K562 (cell line): ENCODE data around the gene GJC2. TPM values are rescaled to one million over a fixed set of nuclear protein-coding genes. Genes with fewer than 3 reads are reported as not detected.

ENCODE experiments used
- CBX1 ChIP-seq: sonication (generic); IDR thresholded peaks from 2 replicates; pipeline ENCODE4 v1.6.1; 2016; ENCODE audit warnings: antibody characterized with exemption, low read depth, mild to moderate bottlenecking
- DACH1 ChIP-seq: fragments of 450-650 bp; IDR thresholded peaks from 2 replicates; pipeline ENCODE4 v1.6.1; 2018; ENCODE audit not compliant: partially characterized antibody
- GATAD2B ChIP-seq: fragments of 450-650 bp; IDR thresholded peaks from 2 replicates; pipeline ENCODE4 v1.6.1; 2017; ENCODE audit warnings: mild to moderate bottlenecking, borderline replicate concordance
- HDGF ChIP-seq: fragments of 450-650 bp; IDR thresholded peaks from 2 replicates; pipeline ENCODE4 v1.6.1; 2016
- HEY1 ChIP-seq: fragments of 250-450 bp; sonication (Bioruptor Pico); IDR thresholded peaks from 2 replicates; pipeline ENCODE4 v1.5.0; 2020; ENCODE audit warnings: mild to moderate bottlenecking, moderate library complexity, borderline replicate concordance
- MAZ ChIP-seq, 2 experiments: fragments of 450-650 bp in 1 of 2; sonication (generic) in 1 of 2; formaldehyde crosslinking; IDR thresholded peaks in 1 of 2; conservative IDR thresholded peaks in 1 of 2; 2 replicates each; pipeline versions ENCODE4 v1.4.0 to v1.5.0; 2020; ENCODE audit warnings: mild to moderate bottlenecking in 1 of 2, missing genetic modification reagents in 1 of 2
- MYBL2 ChIP-seq, 2 experiments: fragments of 450-650 bp in 1 of 2; sonication (generic) in 1 of 2; formaldehyde crosslinking in 1 of 2; IDR thresholded peaks; 2 replicates each; pipeline versions ENCODE4 v1.6.1 to v1.8.1; 2017 to 2022; ENCODE audit warnings: borderline replicate concordance in 1 of 2, inconsistent platforms in 1 of 2, low read depth in 1 of 2, mild to moderate bottlenecking in 1 of 2, missing genetic modification reagents in 1 of 2, moderate library complexity in 1 of 2
- NFATC3 ChIP-seq: fragments of 450-650 bp; IDR thresholded peaks from 2 replicates; pipeline ENCODE4 v1.6.1; 2017; ENCODE audit warnings: mild to moderate bottlenecking
- NFIC ChIP-seq: fragments of 450-650 bp; IDR thresholded peaks from 2 replicates; pipeline ENCODE4 v1.6.1; 2017; ENCODE audit warnings: mild to moderate bottlenecking, inconsistent platforms
- RB1 ChIP-seq: fragments of 450-650 bp; IDR thresholded peaks from 2 replicates; pipeline ENCODE4 v1.6.1; 2017; ENCODE audit warnings: low read depth, mild to moderate bottlenecking
- RBM39 ChIP-seq: fragments of 200-400 bp; formaldehyde crosslinking; optimal IDR thresholded peaks from 2 replicates; pipeline ENCODE3; 2018; ENCODE audit warnings: low read depth, low read length
- RUNX1 ChIP-seq: sonication (generic); IDR thresholded peaks from 2 replicates; pipeline ENCODE4 v1.6.1; 2016; ENCODE audit warnings: antibody characterized with exemption, low read depth
- SMARCE1 ChIP-seq: fragments of 450-650 bp; IDR thresholded peaks from 2 replicates; pipeline ENCODE4 v1.7.1; 2016; ENCODE audit warnings: mild to moderate bottlenecking
- TCFL5 ChIP-seq: fragments of 250-450 bp; sonication (Bioruptor Pico); conservative IDR thresholded peaks from 2 replicates; pipeline ENCODE4 v1.6.1; 2021; ENCODE audit warnings: mild to moderate bottlenecking, moderate library complexity, matching md5 sums
- WHSC1 ChIP-seq: IDR thresholded peaks from one replicate; pipeline ENCODE4 v1.6.1; 2012; ENCODE audit warnings: low read length, control low read depth, inconsistent platforms
- ZNF316 ChIP-seq: fragments of 450-650 bp; IDR thresholded peaks from 2 replicates; pipeline ENCODE4 v1.6.1; 2016
- ZNF644 ChIP-seq: fragments of 200-800 bp; sonication (Bioruptor generic); IDR thresholded peaks from 2 replicates; pipeline ENCODE4 v1.6.1; 2016; ENCODE audit warnings: low read depth, missing genetic modification characterization, missing compliant biosample characterization
- ZNF717 ChIP-seq: fragments of 250-450 bp; sonication (Bioruptor Pico); IDR thresholded peaks from 2 replicates; pipeline ENCODE4 v1.5.0; 2021
- polyA plus RNA-seq, 8 experiments: library from polyadenylated mRNA; depleted of rRNA in 4 of 8; stranded (reverse) in 5 of 8; unstranded in 3 of 8; fragments of >200 nt; fragmentation: Nextera tagmentation in 2 of 8; fragmentation: Illumina TruSeq in 1 of 8; extraction: Ambion mirVana in 2 of 8; extraction: Trizol in 1 of 8; gene quantifications; 2 replicates each; pipeline versions ENCODE4 v1.2.1 to v1.2.3, GENCODE V29; 2011 to 2014; ENCODE audit warnings: inconsistent platforms in 1 of 8, missing spikeins in 1 of 8
- total RNA-seq, 7 experiments: library from RNA; depleted of rRNA in 6 of 7; stranded (reverse); fragments of >200 nt in 6 of 7; fragmentation: Illumina TruSeq in 2 of 7; extraction: Trizol in 2 of 7; gene quantifications; 2 replicates each; pipeline versions ENCODE4 v1.2.1 to v1.2.3, GENCODE V29; 2011 to 2021; ENCODE audit warnings: low replicate concordance in 1 of 7
- TF ChIP-seq, protein P1 (sequence below), 2 experiments: fragments of 450-650 bp in 1 of 2; sonication (generic) in 1 of 2; formaldehyde crosslinking in 1 of 2; IDR thresholded peaks in 1 of 2; conservative IDR thresholded peaks in 1 of 2; 2 replicates each; pipeline versions ENCODE4 v1.6.1 to v1.8.1; 2016 to 2023; ENCODE audit warnings: mild to moderate bottlenecking in 2 of 2, moderate library complexity in 2 of 2, inconsistent platforms in 1 of 2, missing genetic modification reagents in 1 of 2
- TF ChIP-seq, protein P2 (sequence below), 2 experiments: fragments of 450-650 bp; conservative IDR thresholded peaks; 2 replicates each; pipeline ENCODE4 v1.6.1; 2017; ENCODE audit warnings: mild to moderate bottlenecking in 2 of 2, moderate library complexity in 2 of 2
- TF ChIP-seq, protein P3 (sequence below): fragments of 150-350 bp; conservative IDR thresholded peaks from 2 replicates; pipeline ENCODE4 v1.6.1; 2014; ENCODE audit warnings: low read length
- TF ChIP-seq, protein P4 (sequence below), 3 experiments: IDR thresholded peaks in 2 of 3; conservative IDR thresholded peaks in 1 of 3; 2 replicates each; pipeline ENCODE4 v1.5.1; 2011 to 2012; ENCODE audit warnings: low read length in 3 of 3, mild to moderate bottlenecking in 3 of 3, control low read depth in 2 of 3, improper control_type of control experiment in 1 of 3, inconsistent platforms in 1 of 3, low read depth in 1 of 3, mixed read lengths in 1 of 3, moderate library complexity in 1 of 3; ENCODE audit not compliant: insufficient read depth in 2 of 3

The GJC2 gene
- total and polyA plus RNA-seq, 9 of the 15 experiments (the other 6 are each of a cell fraction or from before 2014, with no cell fraction given) = 0.03 to 0.62 (median 0.11) TPM; not detected in 2

DNA sequence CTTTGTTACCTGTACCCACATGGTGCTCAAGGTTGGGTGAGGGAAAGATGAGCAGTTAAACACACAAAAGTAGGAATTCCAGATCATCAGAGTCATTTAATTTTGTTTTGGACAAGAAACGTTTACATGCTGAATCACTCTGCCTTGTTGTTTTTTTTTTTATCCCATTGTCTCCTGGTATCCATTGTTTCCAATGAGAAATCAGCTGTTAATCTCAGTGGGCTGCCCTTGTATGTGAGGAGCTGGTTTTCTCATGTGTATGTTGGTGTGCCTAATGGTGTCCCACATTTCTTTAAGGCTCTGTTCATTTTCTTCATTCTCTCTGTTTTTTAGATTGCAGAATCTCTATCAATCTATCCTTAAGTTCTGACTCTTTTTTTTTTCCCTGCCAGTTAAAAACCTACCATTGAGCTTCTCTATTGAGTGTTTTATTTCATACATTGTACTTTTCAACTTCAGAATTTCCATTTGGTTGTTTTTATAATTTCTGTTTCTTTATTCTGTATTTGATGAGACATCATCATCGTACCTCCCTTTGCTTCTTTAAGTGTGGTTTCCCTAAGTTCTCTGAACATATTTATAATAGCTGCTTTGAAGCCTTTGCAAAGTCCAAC, 49.4 kb downstream of the GJC2 start (continued):
- TF ChIP-seq, protein P1, sequence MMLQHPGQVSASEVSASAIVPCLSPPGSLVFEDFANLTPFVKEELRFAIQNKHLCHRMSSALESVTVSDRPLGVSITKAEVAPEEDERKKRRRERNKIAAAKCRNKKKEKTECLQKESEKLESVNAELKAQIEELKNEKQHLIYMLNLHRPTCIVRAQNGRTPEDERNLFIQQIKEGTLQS (IDR thresholded peaks at IDR 0.05) = no peak
- TF ChIP-seq, protein P1 (CRISPR knock-in tag; conservative IDR thresholded peaks at IDR 0.05) = peak; percentile 55; the same call in 1 of the 2 replicates
- TF ChIP-seq MAZ (CRISPR knock-in tag; conservative IDR thresholded peaks at IDR 0.05 in 1 of 2, IDR thresholded peaks at IDR 0.05 in 1 of 2) (0 out of 4 replicates have a peak, but pooled peaks of 1 of the 2 experiments have one; percentile 52), MYBL2 (IDR thresholded peaks at IDR 0.05; ENCODE audit: low read depth) (no peak), MYBL2 (CRISPR knock-in tag; IDR thresholded peaks at IDR 0.05; ENCODE audit: borderline replicate concordance) (no peak), RB1 (no peak), HDGF (no peak), RBM39 (no peak), TCFL5 (CRISPR knock-in tag) (no peak), DACH1 (peak; percentile 83), CBX1 (peak; percentile 98), ZNF717 (no peak), SMARCE1 (no peak), NFIC (0 out of 2 replicates have a peak, but pooled peaks have one; percentile 10), WHSC1 (no peak), ZNF644 (tag) (no peak), HEY1 (CRISPR knock-in tag) (no peak), NFATC3 (0 out of 2 replicates have a peak, but pooled peaks have one; percentile 48), GATAD2B (no peak), ZNF316 (peak; percentile 77), RUNX1 (no peak)
- TF ChIP-seq, protein P2, sequence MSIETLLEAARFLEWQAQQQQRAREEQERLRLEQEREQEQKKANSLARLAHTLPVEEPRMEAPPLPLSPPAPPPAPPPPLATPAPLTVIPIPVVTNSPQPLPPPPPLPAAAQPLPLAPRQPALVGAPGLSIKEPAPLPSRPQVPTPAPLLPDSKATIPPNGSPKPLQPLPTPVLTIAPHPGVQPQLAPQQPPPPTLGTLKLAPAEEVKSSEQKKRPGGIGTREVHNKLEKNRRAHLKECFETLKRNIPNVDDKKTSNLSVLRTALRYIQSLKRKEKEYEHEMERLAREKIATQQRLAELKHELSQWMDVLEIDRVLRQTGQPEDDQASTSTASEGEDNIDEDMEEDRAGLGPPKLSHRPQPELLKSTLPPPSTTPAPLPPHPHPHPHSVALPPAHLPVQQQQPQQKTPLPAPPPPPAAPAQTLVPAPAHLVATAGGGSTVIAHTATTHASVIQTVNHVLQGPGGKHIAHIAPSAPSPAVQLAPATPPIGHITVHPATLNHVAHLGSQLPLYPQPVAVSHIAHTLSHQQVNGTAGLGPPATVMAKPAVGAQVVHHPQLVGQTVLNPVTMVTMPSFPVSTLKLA (conservative IDR thresholded peaks at IDR 0.05) = 0 out of 4 replicates have a peak, but pooled peaks have one; percentile 9 to 13
- TF ChIP-seq, protein P3, sequence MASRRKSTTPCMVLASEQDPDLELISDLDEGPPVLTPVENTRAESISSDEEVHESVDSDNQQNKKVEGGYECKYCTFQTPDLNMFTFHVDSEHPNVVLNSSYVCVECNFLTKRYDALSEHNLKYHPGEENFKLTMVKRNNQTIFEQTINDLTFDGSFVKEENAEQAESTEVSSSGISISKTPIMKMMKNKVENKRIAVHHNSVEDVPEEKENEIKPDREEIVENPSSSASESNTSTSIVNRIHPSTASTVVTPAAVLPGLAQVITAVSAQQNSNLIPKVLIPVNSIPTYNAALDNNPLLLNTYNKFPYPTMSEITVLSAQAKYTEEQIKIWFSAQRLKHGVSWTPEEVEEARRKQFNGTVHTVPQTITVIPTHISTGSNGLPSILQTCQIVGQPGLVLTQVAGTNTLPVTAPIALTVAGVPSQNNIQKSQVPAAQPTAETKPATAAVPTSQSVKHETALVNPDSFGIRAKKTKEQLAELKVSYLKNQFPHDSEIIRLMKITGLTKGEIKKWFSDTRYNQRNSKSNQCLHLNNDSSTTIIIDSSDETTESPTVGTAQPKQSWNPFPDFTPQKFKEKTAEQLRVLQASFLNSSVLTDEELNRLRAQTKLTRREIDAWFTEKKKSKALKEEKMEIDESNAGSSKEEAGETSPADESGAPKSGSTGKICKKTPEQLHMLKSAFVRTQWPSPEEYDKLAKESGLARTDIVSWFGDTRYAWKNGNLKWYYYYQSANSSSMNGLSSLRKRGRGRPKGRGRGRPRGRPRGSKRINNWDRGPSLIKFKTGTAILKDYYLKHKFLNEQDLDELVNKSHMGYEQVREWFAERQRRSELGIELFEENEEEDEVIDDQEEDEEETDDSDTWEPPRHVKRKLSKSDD = no peak
- TF ChIP-seq, protein P4, sequence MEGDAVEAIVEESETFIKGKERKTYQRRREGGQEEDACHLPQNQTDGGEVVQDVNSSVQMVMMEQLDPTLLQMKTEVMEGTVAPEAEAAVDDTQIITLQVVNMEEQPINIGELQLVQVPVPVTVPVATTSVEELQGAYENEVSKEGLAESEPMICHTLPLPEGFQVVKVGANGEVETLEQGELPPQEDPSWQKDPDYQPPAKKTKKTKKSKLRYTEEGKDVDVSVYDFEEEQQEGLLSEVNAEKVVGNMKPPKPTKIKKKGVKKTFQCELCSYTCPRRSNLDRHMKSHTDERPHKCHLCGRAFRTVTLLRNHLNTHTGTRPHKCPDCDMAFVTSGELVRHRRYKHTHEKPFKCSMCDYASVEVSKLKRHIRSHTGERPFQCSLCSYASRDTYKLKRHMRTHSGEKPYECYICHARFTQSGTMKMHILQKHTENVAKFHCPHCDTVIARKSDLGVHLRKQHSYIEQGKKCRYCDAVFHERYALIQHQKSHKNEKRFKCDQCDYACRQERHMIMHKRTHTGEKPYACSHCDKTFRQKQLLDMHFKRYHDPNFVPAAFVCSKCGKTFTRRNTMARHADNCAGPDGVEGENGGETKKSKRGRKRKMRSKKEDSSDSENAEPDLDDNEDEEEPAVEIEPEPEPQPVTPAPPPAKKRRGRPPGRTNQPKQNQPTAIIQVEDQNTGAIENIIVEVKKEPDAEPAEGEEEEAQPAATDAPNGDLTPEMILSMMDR (IDR thresholded peaks at IDR 0.05 in 2 of 3, conservative IDR thresholded peaks at IDR 0.05 in 1 of 3; ENCODE audit: insufficient read depth in 2 of 3, low read depth in 1 of 3, low read length in 3 of 3) = no peak
